Measurements from ENCODE around the gene AK8. TPM values are rescaled to one million over a fixed set of nuclear protein-coding genes. Genes with fewer than 3 reads are reported as not detected.

The AK8 gene
- total RNA-seq, 3 donors from 2014 or later (not counting 1 experiment from before 2014, with no cell fraction given): 0.14 to 0.21 (median 0.18) TPM

- no peak overlapping the region for H3K27ac Mint-ChIP-seq
Observed at GRCh38 chr9:132780230-132781007, 97.7 kb downstream of the AK8 start.

GRCh38 chr9:132776891-132777290 lies 101.2 kb downstream of the AK8 start:
- intact Hi-C loops (cut with micrococcal nuclease): no loop called here
- 85% methylated on average over 6 of the region's 6 CpGs for WGBS (ENCODE audit: insufficient coverage)
- H3K27me3 Mint-ChIP-seq (ENCODE audit: low read depth in 2 of 2): peaks cover 15 to 25% of the 10 kb centered on the region in 2 donors
- H3K9me3 ChIP-seq (ENCODE audit: control insufficient read depth, insufficient read depth, low read length): no peaks in the 10 kb centered on the region
- no peak overlapping the region for H3K4me3 ChIP-seq (ENCODE audit: low read length)
- H3K27me3 ChIP-seq (ENCODE audit: control insufficient read depth, insufficient read depth, low read length): no peaks in the 10 kb centered on the region
- peaks cover 5 to 11% of the 10 kb centered on the region in 2 donors for H3K4me1 Mint-ChIP-seq
- TF ChIP-seq, protein P1, sequence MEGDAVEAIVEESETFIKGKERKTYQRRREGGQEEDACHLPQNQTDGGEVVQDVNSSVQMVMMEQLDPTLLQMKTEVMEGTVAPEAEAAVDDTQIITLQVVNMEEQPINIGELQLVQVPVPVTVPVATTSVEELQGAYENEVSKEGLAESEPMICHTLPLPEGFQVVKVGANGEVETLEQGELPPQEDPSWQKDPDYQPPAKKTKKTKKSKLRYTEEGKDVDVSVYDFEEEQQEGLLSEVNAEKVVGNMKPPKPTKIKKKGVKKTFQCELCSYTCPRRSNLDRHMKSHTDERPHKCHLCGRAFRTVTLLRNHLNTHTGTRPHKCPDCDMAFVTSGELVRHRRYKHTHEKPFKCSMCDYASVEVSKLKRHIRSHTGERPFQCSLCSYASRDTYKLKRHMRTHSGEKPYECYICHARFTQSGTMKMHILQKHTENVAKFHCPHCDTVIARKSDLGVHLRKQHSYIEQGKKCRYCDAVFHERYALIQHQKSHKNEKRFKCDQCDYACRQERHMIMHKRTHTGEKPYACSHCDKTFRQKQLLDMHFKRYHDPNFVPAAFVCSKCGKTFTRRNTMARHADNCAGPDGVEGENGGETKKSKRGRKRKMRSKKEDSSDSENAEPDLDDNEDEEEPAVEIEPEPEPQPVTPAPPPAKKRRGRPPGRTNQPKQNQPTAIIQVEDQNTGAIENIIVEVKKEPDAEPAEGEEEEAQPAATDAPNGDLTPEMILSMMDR (IDR thresholded peaks at IDR 0.05): no peak
- no peak overlapping the region for H3K4me3 Mint-ChIP-seq
- no peak overlapping the region for H3K27ac ChIP-seq (ENCODE audit: low read length)
- H3K4me1 ChIP-seq (ENCODE audit: control insufficient read depth, insufficient read depth, low read length): no peaks in the 10 kb centered on the region
- H3K36me3 ChIP-seq (ENCODE audit: control insufficient read depth, insufficient read depth, low read length): no peaks in the 10 kb centered on the region
- no peak overlapping the region for H3K27ac Mint-ChIP-seq
- no peaks in the 10 kb centered on the region for H3K9me3 Mint-ChIP-seq
- no peak for ATAC-seq
- no peak for DNase-seq
- H3K36me3 Mint-ChIP-seq: no peaks in the 10 kb centered on the region

More at GRCh38 chr9:132780230-132781007, 97.7 kb downstream of the AK8 start:
- intact Hi-C loops (cut with micrococcal nuclease): no loop called here
- Mint-ChIP-seq H3K4me1 (peaks cover 5 to 11% of the 10 kb centered on the region in 2 donors), H3K9me3 (no peaks in the 10 kb centered on the region), H3K27me3 (ENCODE audit: low read depth in 2 of 2) (peaks cover 25 to 48% of the 10 kb centered on the region in 2 donors), H3K4me3 (no peak overlapping the region), H3K36me3 (no peaks in the 10 kb centered on the region)
- 35% methylated on average over 4 of the region's 8 CpGs for WGBS (ENCODE audit: insufficient coverage)
- Histone ChIP-seq H3K9me3 (ENCODE audit: control insufficient read depth, insufficient read depth, low read length) (no peaks in the 10 kb centered on the region), H3K27ac (ENCODE audit: low read length) (no peak overlapping the region), H3K27me3 (ENCODE audit: control insufficient read depth, insufficient read depth, low read length) (no peaks in the 10 kb centered on the region), H3K4me3 (ENCODE audit: low read length) (no peak overlapping the region), H3K4me1 (ENCODE audit: control insufficient read depth, insufficient read depth, low read length) (no peaks in the 10 kb centered on the region), H3K36me3 (ENCODE audit: control insufficient read depth, insufficient read depth, low read length) (no peaks in the 10 kb centered on the region)
- ATAC-seq (no peak), DNase-seq (no peak)
- TF ChIP-seq, protein P1 (IDR thresholded peaks at IDR 0.05): no peak

DNA sequence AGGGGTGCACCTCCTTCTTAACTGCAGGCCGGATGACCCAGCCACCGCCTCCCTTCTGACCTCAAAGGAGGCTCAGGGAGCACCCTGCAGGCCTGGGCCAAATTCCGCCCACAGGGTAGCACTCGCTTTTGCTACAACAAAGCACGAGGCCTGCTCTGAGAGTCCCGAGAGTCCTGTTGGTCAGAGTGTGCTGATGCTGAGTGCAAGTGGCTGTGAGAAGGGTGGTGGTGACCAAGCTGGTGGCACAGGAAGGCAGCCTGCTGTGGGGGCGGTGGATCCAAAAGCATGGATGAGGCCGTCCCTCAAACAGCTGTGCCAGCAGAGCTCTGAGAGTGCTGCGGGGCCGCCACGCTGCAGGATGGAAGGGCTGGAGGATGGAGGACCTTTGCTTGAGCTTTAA lies 101.8 kb downstream of the AK8 start:
- Mint-ChIP-seq H3K9me3 (no peaks in the 10 kb centered on the region), H3K27me3 (ENCODE audit: low read depth in 2 of 2) (peaks cover 15 to 19% of the 10 kb centered on the region in 2 donors), H3K27ac (no peak overlapping the region), H3K4me3 (no peak overlapping the region), H3K36me3 (no peaks in the 10 kb centered on the region), H3K4me1 (peaks cover 5 to 11% of the 10 kb centered on the region in 2 donors)
- ATAC-seq (no peak), DNase-seq (no peak)
- Histone ChIP-seq H3K9me3 (ENCODE audit: control insufficient read depth, insufficient read depth, low read length) (no peaks in the 10 kb centered on the region), H3K36me3 (ENCODE audit: control insufficient read depth, insufficient read depth, low read length) (no peaks in the 10 kb centered on the region), H3K4me3 (ENCODE audit: low read length) (no peak overlapping the region), H3K27ac (ENCODE audit: low read length) (no peak overlapping the region), H3K27me3 (ENCODE audit: control insufficient read depth, insufficient read depth, low read length) (no peaks in the 10 kb centered on the region), H3K4me1 (ENCODE audit: control insufficient read depth, insufficient read depth, low read length) (no peaks in the 10 kb centered on the region)
- TF ChIP-seq, protein P1 (IDR thresholded peaks at IDR 0.05): no peak
- intact Hi-C loops (cut with micrococcal nuclease): no loop called here
- WGBS (ENCODE audit: insufficient coverage): 95% methylated on average over 11 of the region's 11 CpGs

Measured in natural killer cell (primary cell).